WERI-Rb-1 (cell line): Measurements from ENCODE around the gene SYT14.
"Not testable (repeated sequence)": the region's sequence is repeated elsewhere in the genome, so short reads cannot be mapped to it uniquely, and the experiment has no call there.

Experiments
- DNase-seq: peaks from one replicate; pipeline ENCODE4 v3.0.0-alpha.2; 2020
- H3K27ac ChIP-seq: fragments of 250-450 bp; sonication (Bioruptor Pico); 2 replicates; pipeline ENCODE4 v1.5.1; 2020; ENCODE audit warnings: mild to moderate bottlenecking, moderate library complexity
- H3K27me3 ChIP-seq: fragments of 250-450 bp; sonication (Bioruptor Pico); 2 replicates; pipeline ENCODE4 v1.5.1; 2021; ENCODE audit warnings: mild to moderate bottlenecking, low read depth, moderate library complexity; ENCODE audit not compliant: insufficient read depth, severe bottlenecking
- H3K36me3 ChIP-seq: fragments of 250-450 bp; sonication (Bioruptor Pico); 2 replicates; pipeline ENCODE4 v1.5.1; 2020; ENCODE audit warnings: mild to moderate bottlenecking, moderate library complexity
- H3K4me3 ChIP-seq: 2 replicates; pipeline ENCODE4 v1.5.1; 2011; ENCODE audit warnings: low read depth, mild to moderate bottlenecking, control low read depth, low read length
- H3K9me3 ChIP-seq: fragments of 250-450 bp; sonication (Bioruptor Pico); 2 replicates; pipeline ENCODE4 v1.5.1; 2021; ENCODE audit warnings: mild to moderate bottlenecking, moderate library complexity; ENCODE audit not compliant: severe bottlenecking
- TF ChIP-seq, protein P1 (sequence below): IDR thresholded peaks from 2 replicates; pipeline ENCODE4 v1.5.1; 2011; ENCODE audit warnings: low read depth, mild to moderate bottlenecking, control low read depth, inconsistent platforms, low read length

The SYT14 gene

DNA sequence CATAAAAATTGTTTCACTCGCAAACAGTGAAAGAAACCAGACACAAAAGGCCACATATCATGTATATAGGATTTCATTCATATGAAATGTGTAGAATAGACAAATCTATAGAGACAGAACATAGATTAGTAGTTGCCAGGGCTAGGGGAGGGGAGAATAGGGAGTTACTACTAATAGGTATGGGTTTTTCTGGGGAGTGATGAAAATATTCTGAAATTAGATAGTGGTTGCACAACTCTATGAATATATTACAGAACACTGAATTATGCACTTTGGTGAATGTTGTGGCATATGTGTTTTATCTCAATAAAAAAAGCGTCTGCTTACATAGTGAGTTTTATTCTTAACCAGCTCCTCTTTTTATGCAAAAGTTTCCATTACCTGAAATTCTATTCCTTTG, 21.6 kb downstream of the SYT14 start:
- DNase-seq: no peak
- TF ChIP-seq, protein P1, sequence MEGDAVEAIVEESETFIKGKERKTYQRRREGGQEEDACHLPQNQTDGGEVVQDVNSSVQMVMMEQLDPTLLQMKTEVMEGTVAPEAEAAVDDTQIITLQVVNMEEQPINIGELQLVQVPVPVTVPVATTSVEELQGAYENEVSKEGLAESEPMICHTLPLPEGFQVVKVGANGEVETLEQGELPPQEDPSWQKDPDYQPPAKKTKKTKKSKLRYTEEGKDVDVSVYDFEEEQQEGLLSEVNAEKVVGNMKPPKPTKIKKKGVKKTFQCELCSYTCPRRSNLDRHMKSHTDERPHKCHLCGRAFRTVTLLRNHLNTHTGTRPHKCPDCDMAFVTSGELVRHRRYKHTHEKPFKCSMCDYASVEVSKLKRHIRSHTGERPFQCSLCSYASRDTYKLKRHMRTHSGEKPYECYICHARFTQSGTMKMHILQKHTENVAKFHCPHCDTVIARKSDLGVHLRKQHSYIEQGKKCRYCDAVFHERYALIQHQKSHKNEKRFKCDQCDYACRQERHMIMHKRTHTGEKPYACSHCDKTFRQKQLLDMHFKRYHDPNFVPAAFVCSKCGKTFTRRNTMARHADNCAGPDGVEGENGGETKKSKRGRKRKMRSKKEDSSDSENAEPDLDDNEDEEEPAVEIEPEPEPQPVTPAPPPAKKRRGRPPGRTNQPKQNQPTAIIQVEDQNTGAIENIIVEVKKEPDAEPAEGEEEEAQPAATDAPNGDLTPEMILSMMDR: no peak
- Histone ChIP-seq H3K36me3 (no peaks in the 10 kb centered on the region; the same call in 1 of the 2 replicates), H3K4me3 (no peak overlapping the region), H3K27ac (no peak overlapping the region), H3K9me3 (no peaks in the 10 kb centered on the region), H3K27me3 (no peaks in the 10 kb centered on the region)

DNA sequence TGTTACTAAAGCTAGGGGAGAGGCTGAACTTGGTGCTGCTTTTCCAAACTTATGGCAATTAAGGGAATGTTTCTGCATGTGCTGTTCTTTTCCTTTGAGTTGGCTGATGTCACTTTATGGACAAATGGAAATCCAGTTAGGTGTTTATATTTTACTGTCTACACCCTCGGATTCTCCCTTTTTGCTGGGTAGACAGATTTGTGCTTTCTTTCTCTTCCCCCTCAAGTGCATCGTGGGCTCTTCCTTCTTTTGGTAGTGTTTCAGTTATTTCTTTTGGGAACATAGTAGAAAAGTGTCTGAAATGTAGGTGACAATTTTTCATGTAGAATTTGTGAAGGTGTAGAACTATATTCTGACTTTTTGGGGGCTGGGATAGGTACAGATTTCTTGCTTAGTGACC, 22.9 kb downstream of the SYT14 start:
- TF ChIP-seq, protein P1: no peak
- Histone ChIP-seq H3K4me3 (no peak overlapping the region), H3K27me3 (no peaks in the 10 kb centered on the region), H3K9me3 (no peaks in the 10 kb centered on the region), H3K27ac (no peak overlapping the region), H3K36me3 (no peaks in the 10 kb centered on the region; the same call in 1 of the 2 replicates)
- DNase-seq: no peak

DNA sequence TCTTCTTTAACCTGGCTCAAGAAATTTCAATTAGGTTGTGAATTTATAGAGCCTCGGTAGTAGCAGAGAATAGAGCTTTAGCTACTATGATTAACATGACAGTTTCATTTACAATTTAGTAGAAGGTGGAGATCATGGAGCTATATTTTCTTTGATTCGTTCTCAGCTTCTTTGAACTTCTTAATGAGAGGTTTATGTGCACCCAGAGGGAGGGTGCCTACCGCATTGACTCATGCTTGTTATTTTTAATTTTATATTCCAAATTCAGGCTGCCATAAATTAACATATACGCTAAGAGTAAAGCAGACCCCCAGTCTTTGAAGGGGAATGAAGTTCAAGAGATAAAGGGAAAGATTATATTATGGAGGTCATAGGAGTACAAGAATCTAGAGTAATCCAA, 24.4 kb downstream of the SYT14 start:
- Histone ChIP-seq H3K9me3 (no peaks in the 10 kb centered on the region), H3K27me3 (no peaks in the 10 kb centered on the region), H3K4me3 (no peak overlapping the region), H3K27ac (no peak overlapping the region), H3K36me3 (no peaks in the 10 kb centered on the region)
- TF ChIP-seq, protein P1: no peak
- DNase-seq: no peak

DNA sequence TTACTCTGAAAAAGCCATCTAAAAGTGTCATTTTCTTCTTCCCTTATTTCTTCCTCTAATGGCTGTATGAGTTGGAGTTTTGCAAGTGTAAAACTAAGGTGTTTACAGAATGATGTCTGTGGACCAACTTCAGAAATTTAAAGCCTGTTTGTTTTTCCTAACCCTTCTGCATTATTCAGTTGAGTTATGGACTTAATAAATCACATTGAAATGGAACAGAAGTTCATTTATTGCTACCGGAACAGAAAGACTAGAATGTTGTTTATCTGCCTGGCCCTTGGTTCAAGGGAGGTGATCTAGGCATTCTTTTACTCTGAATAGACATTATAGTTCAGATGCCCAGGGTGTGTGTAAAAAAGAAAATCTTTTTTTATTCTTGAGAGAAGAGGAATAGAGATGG, 24.8 kb downstream of the SYT14 start:
- Histone ChIP-seq H3K27me3 (no peaks in the 10 kb centered on the region), H3K9me3 (no peaks in the 10 kb centered on the region), H3K27ac (no peak overlapping the region), H3K36me3 (no peaks in the 10 kb centered on the region), H3K4me3 (no peak overlapping the region)
- no peak for DNase-seq
- TF ChIP-seq, protein P1: no peak

GRCh38 chr1:209965996-209966395, 28.0 kb downstream of the SYT14 start:
- TF ChIP-seq, protein P1: no peak
- DNase-seq: no peak

GRCh38 chr1:209978721-209979120, 40.7 kb downstream of the SYT14 start:
- not testable (repeated sequence) for H3K27me3 ChIP-seq, H3K9me3 ChIP-seq, DNase-seq, H3K36me3 ChIP-seq, H3K4me3 ChIP-seq, H3K27ac ChIP-seq

More at GRCh38 chr1:209965996-209966395, 28.0 kb downstream of the SYT14 start:
- no peak overlapping the region for H3K4me3 ChIP-seq
- H3K27ac ChIP-seq: no peak overlapping the region
- no peaks in the 10 kb centered on the region for H3K36me3 ChIP-seq
- H3K27me3 ChIP-seq: no peaks in the 10 kb centered on the region
- H3K9me3 ChIP-seq: no peaks in the 10 kb centered on the region
